ENCODE measurements around the gene FRG2. TPM values are rescaled to one million over a fixed set of nuclear protein-coding genes. Genes with fewer than 3 reads are reported as not detected.
"Not testable (repeated sequence)": the region's sequence is repeated elsewhere in the genome, so short reads cannot be mapped to it uniquely, and the experiment has no call there.

Gene FRG2
- polyA plus RNA-seq, 1 donor from 2014 or later = not detected

DNA sequence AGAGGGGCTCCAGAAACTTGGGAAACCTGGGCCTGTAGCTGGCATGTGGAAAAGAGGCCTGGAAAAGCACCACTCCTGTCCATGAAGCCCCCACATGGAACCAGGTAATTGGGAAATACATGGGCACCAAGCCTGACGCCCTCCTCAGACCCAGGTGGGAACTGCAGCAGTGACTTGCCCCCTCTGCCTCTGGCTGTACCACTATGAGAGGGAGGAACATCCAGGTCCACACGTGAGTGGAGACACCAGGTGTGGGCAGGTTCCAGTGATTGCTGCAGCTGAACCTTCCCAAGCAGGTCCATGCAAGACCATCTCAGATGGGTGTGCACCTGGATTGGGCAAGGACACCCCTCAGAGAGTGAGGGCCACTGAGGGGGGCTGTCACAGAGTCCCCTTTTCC lies 46.8 kb downstream of the FRG2 start:
- not testable (repeated sequence) for H3K9me3 Mint-ChIP-seq, H3K4me1 Mint-ChIP-seq, H3K4me3 Mint-ChIP-seq, H3K36me3 Mint-ChIP-seq, H3K27ac Mint-ChIP-seq, H3K27me3 Mint-ChIP-seq

DNA sequence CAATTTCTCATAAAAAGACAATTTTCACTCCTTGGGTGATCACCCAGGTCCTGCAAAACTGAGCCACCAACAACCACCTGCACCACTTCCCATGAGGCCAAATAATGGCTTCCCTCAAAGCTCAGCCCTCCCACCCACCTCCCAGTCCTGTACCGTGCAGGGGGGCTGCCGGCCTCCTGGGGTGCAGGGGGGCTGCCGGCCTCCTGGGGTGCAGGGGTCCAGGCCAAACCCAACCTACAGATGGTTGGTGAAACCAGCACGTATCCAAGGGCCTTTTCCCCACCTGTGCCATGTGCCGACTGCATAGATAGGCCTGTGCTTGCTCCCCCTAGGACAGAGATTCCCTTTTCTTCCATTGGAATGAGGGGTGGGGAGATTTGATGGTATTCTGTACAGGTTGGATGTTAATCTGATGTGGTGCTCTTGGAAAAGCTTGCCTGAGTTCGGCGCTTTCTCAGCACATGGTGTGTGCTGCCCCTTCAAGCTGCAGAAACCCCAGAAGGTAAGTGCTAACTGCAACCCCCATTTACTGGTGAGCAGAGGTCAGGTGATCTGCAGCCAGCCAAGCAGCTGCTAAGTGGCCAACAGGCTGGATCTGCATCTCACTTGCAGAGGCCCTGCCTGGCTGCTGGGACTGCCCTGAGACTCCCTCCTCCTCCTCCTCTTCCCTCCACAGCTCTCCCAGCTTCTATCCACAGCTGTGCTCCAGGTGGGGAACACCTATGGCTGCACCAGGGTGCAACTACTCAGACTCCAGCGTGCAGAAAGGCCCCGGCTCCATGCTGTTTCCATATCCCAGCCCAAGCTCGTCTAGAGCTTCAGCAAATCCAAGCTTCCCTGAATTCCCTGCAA lies 47.6 kb downstream of the FRG2 start:
- no peaks in the 10 kb centered on the region for H3K36me3 Mint-ChIP-seq
- H3K4me1 Mint-ChIP-seq = no peaks in the 10 kb centered on the region
- H3K4me3 Mint-ChIP-seq = no peak overlapping the region
- no peak overlapping the region for H3K27ac Mint-ChIP-seq
- peaks cover 0 to 4% (median 0%) of the 10 kb centered on the region in 3 donors for H3K9me3 Mint-ChIP-seq
- H3K27me3 Mint-ChIP-seq = peaks cover 3% of the 10 kb centered on the region

Other genes starting within 250 kb of the FRG2 start
- 59.3 TPM for gene FRG1, start 86.4 kb downstream of the FRG2 start, polyA plus RNA-seq
- gene DBET, start 37.2 kb upstream of the FRG2 start, polyA plus RNA-seq = not detected
- gene DUX4, start 146.5 kb upstream of the FRG2 start, polyA plus RNA-seq = not detected

All from IgD-negative memory B cell (primary cell).